NCI-H748 treated with DMSO at 0.1 percent for 48 hours (cell line): ENCODE data around the gene CATSPER3.

Experiments used
- DNase-seq: peaks from one replicate; lab custom pipeline; 2025; lab: John Stamatoyannopoulos, UW

Gene CATSPER3

GRCh38 chr5:134967607-134968006 is at the start of gene CATSPER3:
TSS of gene CATSPER3 (plus strand) at chr5:134967907. CDS start at chr5:134967992, 85 bp downstream.
- DNase-seq: no peak

- no peak for DNase-seq
These were observed 48.8 kb upstream of the CATSPER3 start for GRCh38 chr5:134918861-134919260.

- no peak for DNase-seq
These were observed 46.7 kb upstream of the CATSPER3 start for GRCh38 chr5:134920848-134921575.

- DNase-seq: no peak
These were observed 35.2 kb upstream of the CATSPER3 start for GRCh38 chr5:134932508-134932907.

- DNase-seq: no peak
These were observed 33.5 kb upstream of the CATSPER3 start for GRCh38 chr5:134934202-134934601.

- no peak for DNase-seq
These were observed 31.8 kb upstream of the CATSPER3 start for GRCh38 chr5:134935711-134936602.

GRCh38 chr5:134937526-134937925 is 30.2 kb upstream of the CATSPER3 start:
- DNase-seq: no peak

GRCh38 chr5:134938030-134938429 is 29.7 kb upstream of the CATSPER3 start:
- no peak for DNase-seq

- no peak for DNase-seq
These were observed 28.2 kb upstream of the CATSPER3 start for GRCh38 chr5:134939500-134939899.

- no peak for DNase-seq
These were observed 24.2 kb upstream of the CATSPER3 start for GRCh38 chr5:134943547-134943946.

- no peak for DNase-seq
These were observed 23.1 kb upstream of the CATSPER3 start for GRCh38 chr5:134944630-134945029.

- DNase-seq: no peak
These were observed 22.7 kb upstream of the CATSPER3 start for GRCh38 chr5:134945041-134945440.

- DNase-seq: no peak
These were observed 18.8 kb upstream of the CATSPER3 start for GRCh38 chr5:134948911-134949310.

- DNase-seq: no peak
These were observed 18.4 kb upstream of the CATSPER3 start for GRCh38 chr5:134949316-134949715.

GRCh38 chr5:134957920-134958608 is 9.6 kb upstream of the CATSPER3 start:
- DNase-seq: no peak

- no peak for DNase-seq
These were observed 9.0 kb upstream of the CATSPER3 start for GRCh38 chr5:134958755-134959154.

GRCh38 chr5:134963098-134963497 is 4.6 kb upstream of the CATSPER3 start:
- DNase-seq: no peak

- no peak for DNase-seq
These were observed 3.1 kb upstream of the CATSPER3 start for GRCh38 chr5:134964359-134965270.

GRCh38 chr5:134965271-134965825 is 2.4 kb upstream of the CATSPER3 start:
- no peak for DNase-seq

- DNase-seq: no peak
These were observed 348 bp downstream of the CATSPER3 start for GRCh38 chr5:134968055-134968454.

- no peak for DNase-seq
These were observed 1.5 kb downstream of the CATSPER3 start for GRCh38 chr5:134969166-134969565.
